Heart left ventricle (tissue), 13 donors: ENCODE measurements around the gene PCNX4.

ENCODE experiments used
- CTCF ChIP-seq, 12 donors: fragments of 200-600 bp; sonication (generic) in 4 of 12; IDR thresholded peaks; one replicate each; pipeline versions ENCODE4 v1.5.0 to v1.8.0; 2018 to 2022; ENCODE audit warnings: antibody characterized with exemption in 12 of 12, mild to moderate bottlenecking in 5 of 12
- POLR2A ChIP-seq, 2 donors: fragments of 450-650 bp; IDR thresholded peaks; one replicate each; pipeline ENCODE4 v1.6.1; 2017; ENCODE audit warnings: antibody characterized with exemption in 2 of 2, mild to moderate bottlenecking in 2 of 2, moderate library complexity in 2 of 2
- donor health status: ischemic (EF 13 %, LVEDD 7.1; RV severe dilation, severe dysfunction).
- donor health status: DM: no; HTN: yes; CAD: no.
- donor health status: DM: no; HTN: no; CAD: no.
- donor health status: ischemic (EF 25% LVEDD 6.9; RV normal size, moderate dysfunction).
- donor health status: ischemic (EF 25% LVEDD 5.7; RV mildly dilated, moderate dysfunction).
- donor health status: ischemic (EF 35%, LVEDD 5.7; RV mildly dilated, moderate dysfunction).
- donor health status: nonischemic (EF 11% LVEDD 7.7; RV severe dilation, severe dysfunction).
- donor health status: DM: yes; HTN: yes; CAD: no.
- donor health status: PGD.
- donor health status: ischemic (EF 29% LVEDD 5.4; RV normal size, mild dysfunction).
- donor health status: nonischemic (EF 23%, LVEDD 6.1; RV moderate dilation, normal function).

DNA sequence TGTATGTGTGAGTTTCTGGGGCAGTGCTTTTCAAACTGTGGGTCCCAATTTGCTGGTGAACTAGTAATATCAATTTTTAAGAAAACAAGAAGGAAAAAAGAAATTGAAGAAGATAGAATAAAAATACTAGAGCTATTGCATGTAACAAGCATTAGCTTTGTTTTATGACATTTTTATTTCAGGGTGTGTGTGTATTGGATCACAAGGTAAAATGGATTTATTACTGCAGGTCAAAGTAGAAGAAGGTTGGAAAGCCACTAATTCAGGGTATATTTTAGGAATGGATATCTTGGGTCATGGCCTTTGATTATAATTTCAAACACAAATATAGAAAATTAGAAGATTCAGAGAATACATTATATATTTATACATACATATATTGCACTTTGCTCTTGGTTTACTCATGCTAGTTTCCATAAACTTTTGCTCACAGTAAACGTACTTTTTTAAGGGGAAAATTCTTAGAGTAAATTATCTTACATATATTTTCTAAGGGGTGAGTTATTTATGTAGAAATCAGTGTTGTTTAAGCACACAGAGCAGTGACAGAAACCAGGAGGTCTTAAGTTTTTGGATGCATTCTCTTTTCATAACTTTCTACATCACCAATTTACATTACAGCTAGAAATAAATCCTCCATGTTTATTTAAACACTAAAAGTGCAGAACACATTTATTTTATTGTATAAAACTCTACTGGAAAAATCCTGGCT is 122.8 kb downstream of the PCNX4 start:
- TF ChIP-seq CTCF (IDR thresholded peaks at IDR 0.05) (no peak), POLR2A (IDR thresholded peaks at IDR 0.05) (no peak)
